Parathyroid adenoma (tissue), 2 donors: ENCODE results near the gene GRAMD1A.
"Not testable (repeated sequence)": the region's sequence is repeated elsewhere in the genome, so short reads cannot be mapped to it uniquely, and the experiment has no call there.

Source experiments
- H2AFZ ChIP-seq: fragments of 300-600 bp; sonication (generic); one replicate; pipeline ENCODE4 v1.7.0; 2017; ENCODE audit warnings: antibody characterized with exemption, mild to moderate bottlenecking
- H3K27ac ChIP-seq: fragments of 300-600 bp; sonication (generic); one replicate; pipeline ENCODE4 v1.7.0; 2017
- H3K27me3 ChIP-seq: fragments of 300-600 bp; sonication (generic); one replicate; pipeline ENCODE4 v1.7.0; 2017; ENCODE audit warnings: low read length; ENCODE audit not compliant: control insufficient read depth, insufficient read depth
- H3K36me3 ChIP-seq: fragments of 300-600 bp; sonication (generic); one replicate; pipeline ENCODE4 v1.7.0; 2017; ENCODE audit warnings: low read length; ENCODE audit not compliant: control insufficient read depth, insufficient read depth
- H3K4me1 ChIP-seq: fragments of 300-600 bp; sonication (generic); one replicate; pipeline ENCODE4 v1.7.0; 2017; ENCODE audit warnings: control low read depth
- H3K4me2 ChIP-seq: fragments of 300-600 bp; sonication (generic); one replicate; pipeline ENCODE4 v1.7.0; 2017; ENCODE audit warnings: low read length
- H3K4me3 ChIP-seq: fragments of 300-600 bp; sonication (generic); one replicate; pipeline ENCODE4 v1.7.0; 2017; ENCODE audit warnings: low read depth, low read length
- H3K79me2 ChIP-seq: fragments of 300-600 bp; sonication (generic); one replicate; pipeline ENCODE4 v1.7.0; 2017; ENCODE audit warnings: control low read depth
- H3K9ac ChIP-seq: fragments of 300-600 bp; sonication (generic); one replicate; pipeline ENCODE4 v1.7.0; 2017; ENCODE audit warnings: mild to moderate bottlenecking
- H3K9me3 ChIP-seq: fragments of 300-600 bp; sonication (generic); one replicate; pipeline ENCODE4 v1.7.0; 2017; ENCODE audit warnings: low read length; ENCODE audit not compliant: control insufficient read depth
- CTCF ChIP-seq: fragments of 300-600 bp; sonication (generic); IDR thresholded peaks from one replicate; pipeline ENCODE4 v1.7.0; 2017; ENCODE audit warnings: antibody characterized with exemption, mild to moderate bottlenecking
- donor health status: primary hyperparathyroidism.

The GRAMD1A gene

GRCh38 chr19:35005256-35005977, 5.3 kb downstream of the GRAMD1A start:
- H2AFZ ChIP-seq: no peak overlapping the region
- TF ChIP-seq CTCF: no peak
- no peaks in the 10 kb centered on the region for H3K27me3 ChIP-seq
- no peak overlapping the region for H3K4me3 ChIP-seq
- no peaks in the 10 kb centered on the region for H3K9me3 ChIP-seq
- H3K27ac ChIP-seq: no peak overlapping the region
- no peaks in the 10 kb centered on the region for H3K4me1 ChIP-seq
- H3K9ac ChIP-seq: no peak overlapping the region
- peaks cover 8% of the 10 kb centered on the region for H3K79me2 ChIP-seq
- no peaks in the 10 kb centered on the region for H3K36me3 ChIP-seq
- no peak overlapping the region for H3K4me2 ChIP-seq

GRCh38 chr19:35006007-35006341, 5.9 kb downstream of the GRAMD1A start:
- not testable (repeated sequence) for H3K9me3 ChIP-seq, H3K4me3 ChIP-seq, H3K4me2 ChIP-seq, H2AFZ ChIP-seq, H3K36me3 ChIP-seq, H3K9ac ChIP-seq, H3K27ac ChIP-seq, H3K4me1 ChIP-seq, H3K27me3 ChIP-seq, H3K79me2 ChIP-seq

- Histone ChIP-seq H2AFZ (no peak overlapping the region), H3K27me3 (no peaks in the 10 kb centered on the region), H3K9me3 (no peaks in the 10 kb centered on the region), H3K4me2 (no peak overlapping the region), H3K9ac (no peak overlapping the region), H3K27ac (peak overlapping the region; percentile 19), H3K4me3 (no peak overlapping the region), H3K4me1 (no peaks in the 10 kb centered on the region), H3K79me2 (peaks cover 8% of the 10 kb centered on the region), H3K36me3 (no peaks in the 10 kb centered on the region)
- no peak for TF ChIP-seq CTCF
Observed at GRCh38 chr19:35006342-35006998, 6.3 kb downstream of the GRAMD1A start.

- Histone ChIP-seq H2AFZ (no peak overlapping the region), H3K79me2 (peaks cover 8% of the 10 kb centered on the region), H3K36me3 (no peaks in the 10 kb centered on the region), H3K4me1 (no peaks in the 10 kb centered on the region), H3K9me3 (no peaks in the 10 kb centered on the region), H3K4me2 (no peak overlapping the region), H3K4me3 (no peak overlapping the region), H3K9ac (no peak overlapping the region), H3K27me3 (no peaks in the 10 kb centered on the region), H3K27ac (peak overlapping the region; percentile 19)
- TF ChIP-seq CTCF: no peak
Observed at GRCh38 chr19:35006999-35007365, 6.9 kb downstream of the GRAMD1A start.

GRCh38 chr19:35007427-35007826, 7.3 kb downstream of the GRAMD1A start:
- not testable (repeated sequence) for H3K9ac ChIP-seq, H3K9me3 ChIP-seq, H3K4me1 ChIP-seq, H2AFZ ChIP-seq, H3K4me3 ChIP-seq, H3K27ac ChIP-seq, H3K4me2 ChIP-seq, H3K27me3 ChIP-seq, H3K79me2 ChIP-seq, H3K36me3 ChIP-seq
